H1 (cell line): ENCODE measurements around the gene TMEM151A. TPM values are rescaled to one million over a fixed set of nuclear protein-coding genes. Genes with fewer than 3 reads are reported as not detected.

Experiments
- CBX8 ChIP-seq: fragments of 300-800, 300-1000 bp; sonication (generic); IDR thresholded peaks from 2 replicates; pipeline ENCODE4 v1.7.1; 2016; ENCODE audit warnings: low read depth, low read length, borderline replicate concordance
- NANOG ChIP-seq: IDR thresholded peaks from 2 replicates; pipeline ENCODE4 v1.6.1; 2011; ENCODE audit warnings: low read length, low read depth, mild to moderate bottlenecking, inconsistent platforms; ENCODE audit not compliant: insufficient read depth, poor library complexity, severe bottlenecking
- PHF8 ChIP-seq: fragments of 200-600 bp; sonication (generic); conservative IDR thresholded peaks from 2 replicates; pipeline ENCODE4 v1.7.1; 2012; ENCODE audit warnings: low read depth, mild to moderate bottlenecking, inconsistent platforms, low read length, moderate library complexity
- POLR2A ChIP-seq, 2 experiments: IDR thresholded peaks; 1 replicate in 1 of 2; 2 replicates in 1 of 2; pipeline ENCODE4 v1.6.1; 2011; ENCODE audit warnings: low read depth in 2 of 2, low read length in 2 of 2, mild to moderate bottlenecking in 2 of 2; ENCODE audit errors: control extremely low read depth in 1 of 2
- RFX5 ChIP-seq: IDR thresholded peaks from 2 replicates; pipeline ENCODE4 v1.6.1; 2011; ENCODE audit warnings: low read depth, low read length, improper control_type of control experiment, borderline replicate concordance
- RNF2 ChIP-seq: fragments of 200-900, 300-1000 bp; sonication (generic); IDR thresholded peaks from 2 replicates; pipeline ENCODE4 v1.7.1; 2016; ENCODE audit warnings: borderline replicate concordance, low read depth, mild to moderate bottlenecking, antibody characterized with exemption, low read length; ENCODE audit not compliant: poor library complexity, severe bottlenecking; ENCODE audit errors: missing control alignments
- SAP30 ChIP-seq: fragments of 300-600 bp; sonication (generic); IDR thresholded peaks from 2 replicates; pipeline ENCODE4 v1.7.1; 2012; ENCODE audit warnings: low read length, moderate library complexity, mild to moderate bottlenecking, inconsistent platforms; ENCODE audit not compliant: insufficient read depth, insufficient replicate concordance
- SP2 ChIP-seq: IDR thresholded peaks from 2 replicates; pipeline ENCODE4 v1.6.1; 2012; ENCODE audit warnings: mild to moderate bottlenecking, low read length, inconsistent platforms
- TAF1 ChIP-seq: IDR thresholded peaks from 2 replicates; pipeline ENCODE4 v1.6.1; 2011; ENCODE audit warnings: mild to moderate bottlenecking, low read depth, low read length
- polyA plus RNA-seq, 7 experiments: library from polyadenylated mRNA; depleted of rRNA in 3 of 7; stranded (reverse) in 5 of 7; unstranded in 2 of 7; fragments of >200 nt in 5 of 7; fragments of 200-250 nt in 2 of 7; gene quantifications; 1 replicate in 5 of 7; 2 replicates in 1 of 7; 4 replicates in 1 of 7; pipeline versions ENCODE4 v1.2.1 to v1.2.3, GENCODE V29; 2011 to 2013; ENCODE audit warnings: missing spikeins in 2 of 7, mixed read lengths in 2 of 7
- total RNA-seq: library from RNA; stranded (reverse); fragmentation: NEBNext Ultra II Directional; extraction: Animal tissue kit (Norgen Biotek cat#: 25700); gene quantifications from 2 replicates; pipeline ENCODE4 v1.2.1, GENCODE V29; 2021
- TF ChIP-seq, protein P1 (sequence below): IDR thresholded peaks from 2 replicates; pipeline ENCODE4 v1.6.1; 2012; ENCODE audit warnings: low read length, inconsistent platforms

TMEM151A gene
- total and polyA plus RNA-seq, 2 of the 8 experiments (the other 6 are each of a cell fraction or from before 2014, with no cell fraction given), result 3.2 TPM

GRCh38 chr11:66323684-66324083 is 32.0 kb downstream of the TMEM151A start (continued):
- TF ChIP-seq, protein P1, sequence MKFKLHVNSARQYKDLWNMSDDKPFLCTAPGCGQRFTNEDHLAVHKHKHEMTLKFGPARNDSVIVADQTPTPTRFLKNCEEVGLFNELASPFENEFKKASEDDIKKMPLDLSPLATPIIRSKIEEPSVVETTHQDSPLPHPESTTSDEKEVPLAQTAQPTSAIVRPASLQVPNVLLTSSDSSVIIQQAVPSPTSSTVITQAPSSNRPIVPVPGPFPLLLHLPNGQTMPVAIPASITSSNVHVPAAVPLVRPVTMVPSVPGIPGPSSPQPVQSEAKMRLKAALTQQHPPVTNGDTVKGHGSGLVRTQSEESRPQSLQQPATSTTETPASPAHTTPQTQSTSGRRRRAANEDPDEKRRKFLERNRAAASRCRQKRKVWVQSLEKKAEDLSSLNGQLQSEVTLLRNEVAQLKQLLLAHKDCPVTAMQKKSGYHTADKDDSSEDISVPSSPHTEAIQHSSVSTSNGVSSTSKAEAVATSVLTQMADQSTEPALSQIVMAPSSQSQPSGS, result no peak
- TF ChIP-seq SAP30 (no peak), CBX8 (no peak), SP2 (no peak), RFX5 (no peak), NANOG (no peak), POLR2A (IDR thresholded peaks at IDR 0.05; ENCODE audit: control extremely low read depth in 1 of 2, low read depth in 2 of 2, low read length in 2 of 2) (no peak), PHF8 (no peak), RNF2 (no peak), TAF1 (no peak)
- TF ChIP-seq, all 59 proteins: peak for 0
